ENCODE data around the gene GCHFR. TPM values are rescaled to one million over a fixed set of nuclear protein-coding genes. Genes with fewer than 3 reads are reported as not detected.

GCHFR gene
- total RNA-seq, 1 donor from 2014 or later = 28.4 TPM

DNA sequence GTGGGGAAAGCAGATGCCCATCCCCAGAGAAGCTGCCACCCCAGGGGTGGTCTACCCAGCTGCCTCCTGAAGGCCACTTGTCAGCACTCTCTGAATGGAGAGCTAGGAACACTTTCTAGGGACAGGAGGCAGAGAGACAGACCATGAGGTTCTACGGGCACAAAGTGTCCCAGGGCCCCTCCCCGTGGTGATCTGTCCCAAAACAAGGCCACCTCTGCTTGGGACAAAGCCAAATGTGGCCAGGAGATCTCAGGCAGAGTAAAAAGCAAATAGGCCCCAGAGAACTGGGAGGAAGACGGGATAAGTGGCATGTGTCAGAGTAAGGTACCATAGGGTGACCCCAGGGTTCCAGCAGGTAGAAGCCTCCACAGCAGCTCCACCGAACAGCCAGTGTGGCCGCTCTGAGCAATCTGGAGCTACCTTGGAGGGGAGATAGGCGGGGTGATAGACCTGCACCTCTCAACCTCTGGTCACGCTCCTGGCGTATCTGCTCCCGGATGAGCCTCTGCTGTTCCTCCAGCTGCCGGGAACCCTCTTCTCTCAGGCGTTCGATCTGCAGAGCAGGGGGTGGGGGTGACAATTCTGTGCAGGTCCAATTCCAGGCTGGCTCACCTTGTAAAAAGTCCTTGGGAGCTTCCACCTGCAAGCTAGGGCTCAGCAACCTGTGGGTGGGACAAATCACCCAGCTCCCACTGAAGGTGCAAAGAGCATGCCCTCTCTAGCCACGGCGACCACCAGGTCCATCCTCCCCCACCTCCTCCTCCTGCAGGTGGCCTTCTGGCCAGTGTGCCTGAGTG lies 12.1 kb downstream of the GCHFR start:
- intact Hi-C loops (cut with micrococcal nuclease) = no loop called here

- intact Hi-C loops (cut with micrococcal nuclease) = no loop called here
Observed at GRCh38 chr15:40776537-40777141, 12.8 kb downstream of the GCHFR start.

DNA sequence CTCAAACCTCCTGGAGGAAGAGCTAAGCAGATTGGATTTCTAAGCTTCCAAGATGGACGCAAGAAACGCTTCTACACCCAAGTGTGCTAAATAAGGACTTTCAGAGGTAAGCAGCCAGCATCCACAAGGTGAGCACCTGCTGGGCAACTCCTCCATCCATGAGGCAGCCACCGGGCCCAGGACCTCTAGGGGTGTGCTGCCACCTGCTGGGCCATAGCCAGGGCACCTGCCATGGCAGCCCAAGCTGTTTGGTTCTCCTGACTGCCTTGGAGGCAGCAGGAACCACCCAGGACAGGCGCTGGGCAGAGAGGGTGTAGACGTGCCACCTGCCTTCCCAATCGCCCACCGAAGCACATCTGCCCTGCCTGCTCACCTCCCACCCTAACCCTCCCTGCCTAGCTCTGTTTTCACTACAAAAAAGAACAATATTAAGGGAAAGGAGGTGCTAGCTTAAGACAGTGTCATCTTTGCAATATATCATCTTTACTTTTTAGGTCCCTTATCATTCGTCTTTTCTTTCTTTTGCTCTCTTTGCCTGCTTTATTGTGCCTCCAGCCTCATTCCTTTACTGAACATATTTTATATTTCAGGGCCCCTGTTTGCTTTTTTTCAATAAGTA lies 18.9 kb downstream of the GCHFR start:
- intact Hi-C loops (cut with micrococcal nuclease) = loop anchor here (1.0 to 2.0 kb wide), 7 partner anchors 28 to 263 kb away; partner anchors contain the start of genes RAD51 and RMDN3

GRCh38 chr15:40785164-40785563 lies 21.3 kb downstream of the GCHFR start:
- intact Hi-C loops (cut with micrococcal nuclease) = no loop called here

DNA sequence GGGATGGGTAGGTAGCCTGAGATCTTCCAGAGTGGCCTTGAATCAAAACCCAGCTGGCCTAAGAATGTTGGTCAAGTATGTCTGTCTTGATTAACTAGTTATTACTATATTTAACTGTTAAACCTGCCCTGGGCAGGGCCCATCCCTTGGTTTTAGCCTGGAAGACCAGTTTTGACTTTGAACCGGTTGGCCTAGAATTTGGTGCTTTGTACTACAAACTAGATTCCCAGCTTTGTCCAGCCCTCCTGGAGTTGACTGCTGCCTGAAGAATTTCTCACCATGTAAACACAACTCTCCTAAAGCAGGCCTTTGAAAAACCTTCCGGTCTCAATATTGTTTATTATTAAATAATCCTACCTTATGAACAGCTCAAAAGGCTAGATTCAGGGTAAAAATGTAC lies 21.9 kb downstream of the GCHFR start:
- intact Hi-C loops (cut with micrococcal nuclease) = no loop called here

GRCh38 chr15:40787344-40787841 lies 23.5 kb downstream of the GCHFR start:
- intact Hi-C loops (cut with micrococcal nuclease) = loop anchor here (1.0 kb wide), 1 partner anchor 20 kb away; the partner anchor contains the start of genes DNAJC17 and ZFYVE19

- intact Hi-C loops (cut with micrococcal nuclease) = loop anchor here (1.0 kb wide), 1 partner anchor 19 kb away; the partner anchor contains the start of genes DNAJC17 and ZFYVE19
Observed at GRCh38 chr15:40787991-40788390, 24.1 kb downstream of the GCHFR start.

DNA sequence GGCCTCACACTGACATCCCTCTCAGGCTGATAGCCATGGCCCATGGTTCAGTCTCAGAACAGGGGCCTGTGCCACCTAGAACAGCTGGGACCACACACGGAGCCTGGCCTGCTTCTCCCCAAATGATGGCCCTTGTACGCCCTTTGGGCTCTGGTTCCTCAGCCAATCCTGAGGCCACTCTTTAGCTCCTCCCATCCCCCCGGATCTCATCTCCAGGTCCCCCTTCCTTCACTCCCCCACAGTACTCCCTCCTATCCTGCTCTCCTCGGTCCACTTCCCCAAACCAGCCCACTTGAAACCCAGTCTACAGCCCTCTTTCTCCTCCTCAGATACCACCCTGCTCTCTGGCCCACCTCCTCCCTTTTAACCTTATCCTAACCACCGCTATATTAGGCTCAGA lies 25.3 kb downstream of the GCHFR start:
- intact Hi-C loops (cut with micrococcal nuclease) = no loop called here

- intact Hi-C loops (cut with micrococcal nuclease) = no loop called here
Observed at GRCh38 chr15:40789999-40790398, 26.1 kb downstream of the GCHFR start.

DNA sequence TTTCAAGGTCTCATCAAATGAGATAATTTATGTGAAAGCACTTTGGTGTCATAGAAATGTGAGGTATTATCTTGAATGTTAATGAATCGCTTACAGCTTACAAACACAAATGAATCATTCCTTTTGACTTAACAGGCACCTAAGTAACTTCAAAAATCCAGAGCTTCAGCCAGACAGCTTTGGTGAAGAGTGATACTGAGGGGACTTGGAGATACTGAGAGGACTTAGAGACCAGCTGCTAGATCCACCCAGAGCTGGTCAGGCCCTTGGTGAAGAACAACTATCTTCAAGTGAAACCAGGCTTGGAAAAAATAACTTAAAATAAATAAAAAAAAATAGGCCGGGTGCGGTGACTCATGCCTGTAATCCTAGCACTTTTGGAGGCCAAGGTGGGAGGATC lies 26.9 kb downstream of the GCHFR start:
- intact Hi-C loops (cut with micrococcal nuclease) = no loop called here

GRCh38 chr15:40792394-40792793 lies 28.5 kb downstream of the GCHFR start:
- intact Hi-C loops (cut with micrococcal nuclease) = no loop called here

- intact Hi-C loops (cut with micrococcal nuclease) = no loop called here
Observed at GRCh38 chr15:40793216-40793989, 29.5 kb downstream of the GCHFR start.

GRCh38 chr15:40796041-40796440 lies 32.2 kb downstream of the GCHFR start:
- intact Hi-C loops (cut with micrococcal nuclease) = no loop called here

DNA sequence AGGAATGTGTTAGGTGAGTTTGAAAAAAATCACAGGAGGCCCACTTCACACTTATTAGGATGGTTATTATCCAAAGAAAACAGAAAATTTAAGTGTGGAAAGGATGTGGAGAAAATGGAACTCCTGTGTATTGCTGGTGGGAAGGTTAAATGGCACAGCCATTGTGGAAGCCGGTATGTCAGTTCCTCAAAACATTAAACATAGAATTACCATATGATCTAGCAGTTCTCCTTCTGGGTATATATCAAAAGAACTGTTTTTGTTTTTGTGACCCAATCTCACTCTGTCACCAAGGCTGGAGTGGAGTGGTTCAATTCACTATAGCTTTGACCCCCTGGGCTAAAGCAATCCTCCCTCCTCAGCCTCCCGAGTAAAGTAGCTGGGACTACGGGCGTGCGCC lies 32.6 kb downstream of the GCHFR start:
- intact Hi-C loops (cut with micrococcal nuclease) = no loop called here

- intact Hi-C loops (cut with micrococcal nuclease) = no loop called here
Observed at GRCh38 chr15:40799523-40799922, 35.7 kb downstream of the GCHFR start.

DNA sequence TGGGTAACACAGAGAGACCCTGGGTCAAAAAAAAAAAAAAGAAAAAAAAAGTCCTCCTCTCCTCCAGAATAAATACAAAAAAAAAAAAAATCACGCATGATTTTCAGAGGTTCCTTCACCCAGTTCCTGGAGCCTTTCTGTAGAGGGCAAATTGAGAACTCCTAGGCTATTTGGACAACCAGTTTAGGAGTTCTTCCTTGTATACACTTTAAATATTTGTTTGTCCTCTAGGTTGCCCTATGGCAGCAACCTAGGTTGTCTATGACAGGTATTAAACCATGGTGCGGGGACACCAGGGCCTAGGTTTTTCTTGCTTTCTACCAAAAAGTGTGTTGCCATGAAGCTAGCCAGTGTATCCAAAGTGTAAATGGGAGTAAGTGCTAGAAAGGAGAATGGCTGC lies 39.2 kb downstream of the GCHFR start:
- intact Hi-C loops (cut with micrococcal nuclease) = no loop called here

DNA sequence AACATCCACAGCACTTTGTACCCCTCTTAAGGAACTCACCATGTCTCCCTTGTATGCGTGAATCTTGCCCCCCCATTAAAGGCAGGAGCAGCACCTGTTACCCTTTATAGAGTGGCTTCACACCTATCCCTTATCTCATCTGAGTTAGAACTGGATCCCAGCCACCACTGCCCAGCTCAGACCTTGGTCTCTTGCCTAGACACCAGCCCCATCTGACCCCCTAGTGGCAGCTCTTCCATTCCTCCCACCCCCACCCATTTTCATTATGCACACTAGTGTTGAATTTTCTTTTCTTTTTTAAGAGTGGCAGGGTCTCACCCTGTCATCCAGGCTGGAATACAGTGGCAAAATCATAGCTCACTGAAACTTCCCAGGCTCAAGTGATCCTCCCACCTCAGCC lies 39.8 kb downstream of the GCHFR start:
- intact Hi-C loops (cut with micrococcal nuclease) = no loop called here

DNA sequence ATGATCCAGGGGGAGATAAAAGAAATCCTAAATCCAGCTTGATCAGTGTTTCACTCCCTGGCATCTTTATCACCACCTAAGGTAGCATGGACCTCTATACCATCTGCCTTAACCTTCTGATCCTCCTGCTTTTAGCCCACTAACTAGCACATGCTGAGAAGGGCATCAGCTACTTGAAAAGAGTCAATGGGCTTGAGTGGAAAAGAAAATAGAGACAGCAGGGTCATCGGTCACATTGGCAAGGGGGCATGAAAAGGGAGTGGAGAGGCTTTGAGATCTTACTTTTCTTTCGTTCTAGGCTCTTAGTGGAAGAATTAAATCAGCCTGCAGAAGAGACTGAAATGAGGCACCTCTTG lies 42.8 kb downstream of the GCHFR start:
- intact Hi-C loops (cut with micrococcal nuclease) = loop anchor here (1.0 kb wide), 6 partner anchors 19 to 212 kb away; partner anchors contain the start of genes GCHFR, KNL1, RAD51 and RMDN3

DNA sequence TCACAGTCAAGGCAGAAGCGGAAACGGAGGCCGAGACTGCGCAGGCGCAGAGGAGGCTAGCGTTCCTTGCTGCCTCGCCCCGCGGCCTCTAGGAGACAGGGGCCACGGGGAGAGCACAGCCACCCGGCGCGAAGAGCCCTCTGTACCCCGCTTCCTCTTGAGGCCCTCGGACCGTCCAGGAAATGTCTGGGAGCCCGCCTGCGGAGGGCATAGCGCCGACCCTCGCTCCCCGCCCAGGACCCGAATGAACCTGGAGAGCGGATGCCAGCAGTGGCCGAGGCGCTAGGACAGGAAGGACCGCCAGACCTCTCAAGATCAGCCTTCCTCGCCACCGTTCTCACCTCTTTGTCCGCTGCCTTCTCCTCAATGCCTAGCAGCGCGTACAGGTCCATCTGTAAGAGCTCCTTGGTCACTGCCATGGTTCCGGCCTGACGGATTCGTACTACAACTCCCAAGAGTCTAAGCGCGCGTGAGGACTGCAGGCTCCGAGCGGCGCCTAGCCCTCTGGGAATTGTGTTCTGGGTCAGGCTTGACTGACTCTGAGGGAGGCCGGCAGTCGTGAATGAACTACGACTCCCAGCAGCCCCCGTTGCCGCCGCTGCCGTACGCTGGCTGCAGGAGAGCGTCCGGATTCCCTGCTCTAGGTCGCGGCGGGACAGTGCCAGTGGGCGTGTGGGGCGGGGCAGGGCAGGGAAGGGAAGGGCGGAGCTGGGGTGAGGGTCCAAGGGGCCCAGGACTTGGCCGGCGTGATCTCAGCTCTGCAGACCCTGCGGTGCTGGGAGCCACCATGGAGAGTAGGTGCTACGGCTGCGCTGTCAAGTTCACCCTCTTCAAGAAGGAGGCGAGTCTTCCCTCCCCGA lies 43.4 kb downstream of the GCHFR start, which contains the start of the genes DNAJC17 and ZFYVE19:
DNAJC17 (minus strand) TSS at position 446 of the 860 bp plus-strand sequence; CDS start at position 419, 27 bp downstream.
ZFYVE19 (plus strand) TSS at position 62 of the 860 bp plus-strand sequence; CDS start at position 563, 501 bp downstream.
- intact Hi-C loops (cut with micrococcal nuclease) = loop anchor here (1.0 kb wide), 6 partner anchors 20 to 213 kb away; partner anchors contain the start of genes GCHFR, KNL1, RAD51 and RMDN3

Measured in T-helper 1 cell treated with Interleukin-12 subunit alpha and Interleukin-12 subunit beta and Interleukin-4 antibody, amounts not matched to agents 30 ng/mL and 1 ng/mL, for 36 hours (primary cell).